B cell (primary cell): ENCODE data around the gene ACAD8.

Experiments
- EZH2 ChIP-seq: IDR thresholded peaks from 2 replicates; pipeline ENCODE4 v1.6.1; 2012; ENCODE audit warnings: borderline replicate concordance, low read depth, mild to moderate bottlenecking, moderate library complexity, low read length; ENCODE audit not compliant: insufficient read depth, poor library complexity, severe bottlenecking
- TF ChIP-seq, protein P1 (sequence below): fragments of 200-600 bp; IDR thresholded peaks from one replicate; pipeline ENCODE4 v1.8.0; 2022; ENCODE audit warnings: antibody characterized with exemption, mild to moderate bottlenecking

DNA sequence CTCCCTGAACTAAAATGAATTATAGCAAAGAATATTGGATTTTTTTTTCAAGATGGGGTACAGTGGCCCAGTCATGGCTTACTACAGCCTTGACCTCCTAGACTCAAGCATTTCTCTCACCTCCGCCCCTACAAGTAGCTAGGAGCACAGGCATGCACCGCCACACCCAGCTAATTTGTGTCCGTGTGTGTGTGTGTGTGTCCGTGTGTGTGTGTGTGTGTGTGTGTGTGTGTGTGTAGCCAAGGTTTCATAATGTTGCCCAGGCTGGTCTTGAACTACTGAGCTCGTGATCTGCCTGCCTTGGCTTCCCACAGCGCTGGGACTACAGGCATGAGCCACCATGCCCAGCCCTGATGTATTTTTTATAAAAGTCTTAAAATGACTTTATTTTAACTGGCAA, 12.8 kb upstream of the ACAD8 start:
- TF ChIP-seq, protein P1, sequence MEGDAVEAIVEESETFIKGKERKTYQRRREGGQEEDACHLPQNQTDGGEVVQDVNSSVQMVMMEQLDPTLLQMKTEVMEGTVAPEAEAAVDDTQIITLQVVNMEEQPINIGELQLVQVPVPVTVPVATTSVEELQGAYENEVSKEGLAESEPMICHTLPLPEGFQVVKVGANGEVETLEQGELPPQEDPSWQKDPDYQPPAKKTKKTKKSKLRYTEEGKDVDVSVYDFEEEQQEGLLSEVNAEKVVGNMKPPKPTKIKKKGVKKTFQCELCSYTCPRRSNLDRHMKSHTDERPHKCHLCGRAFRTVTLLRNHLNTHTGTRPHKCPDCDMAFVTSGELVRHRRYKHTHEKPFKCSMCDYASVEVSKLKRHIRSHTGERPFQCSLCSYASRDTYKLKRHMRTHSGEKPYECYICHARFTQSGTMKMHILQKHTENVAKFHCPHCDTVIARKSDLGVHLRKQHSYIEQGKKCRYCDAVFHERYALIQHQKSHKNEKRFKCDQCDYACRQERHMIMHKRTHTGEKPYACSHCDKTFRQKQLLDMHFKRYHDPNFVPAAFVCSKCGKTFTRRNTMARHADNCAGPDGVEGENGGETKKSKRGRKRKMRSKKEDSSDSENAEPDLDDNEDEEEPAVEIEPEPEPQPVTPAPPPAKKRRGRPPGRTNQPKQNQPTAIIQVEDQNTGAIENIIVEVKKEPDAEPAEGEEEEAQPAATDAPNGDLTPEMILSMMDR, result no peak
- no peak for TF ChIP-seq EZH2
